ENCODE data around the gene HBS1L.

The HBS1L gene

DNA sequence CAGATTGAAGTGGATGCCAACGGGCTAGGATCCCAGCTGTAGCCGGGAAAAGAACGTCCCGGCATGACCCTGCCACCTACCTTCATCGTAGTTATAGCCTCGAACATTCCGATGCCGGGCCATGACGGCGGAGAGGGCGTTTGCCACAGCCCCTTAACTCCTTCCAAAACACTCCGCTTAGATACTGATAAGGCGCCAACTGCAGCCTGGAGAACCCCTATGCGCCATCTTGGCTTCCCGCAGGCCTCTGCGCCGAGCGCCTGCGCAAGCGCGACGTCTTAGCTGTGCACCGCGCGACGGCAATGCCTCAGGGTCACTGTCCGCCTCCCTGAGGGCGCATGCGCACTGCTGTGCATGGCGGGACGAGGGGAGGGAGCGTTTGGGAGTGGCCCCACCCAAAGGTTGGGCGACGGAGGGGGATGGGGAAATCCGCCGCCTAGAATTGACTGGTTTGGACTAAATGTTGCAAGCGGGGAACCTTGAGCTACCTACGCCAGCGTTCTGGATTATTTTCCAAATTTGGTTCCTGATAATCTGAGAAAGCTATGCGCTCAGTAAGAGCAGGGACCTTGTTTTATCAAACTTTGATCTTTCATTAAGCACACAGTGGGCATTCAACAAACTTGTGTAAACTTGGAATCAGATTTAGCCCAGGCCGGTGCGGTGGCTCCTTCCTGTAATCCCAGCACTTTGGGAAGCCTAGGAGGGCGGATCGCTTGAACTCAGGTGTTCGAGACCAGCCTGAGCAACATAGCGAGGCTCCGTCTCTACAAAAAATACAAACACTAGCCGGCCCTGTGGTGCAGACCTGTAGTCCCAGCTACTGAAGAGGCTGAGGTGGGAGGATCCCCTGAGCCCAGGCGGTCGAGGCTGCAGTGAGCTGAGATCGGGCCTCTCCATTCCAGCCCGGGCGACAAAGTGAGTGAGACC, at the start of gene HBS1L (continued):
- TF ChIP-seq ZNF621 (tag by site-specific recombination; IDR thresholded peaks at IDR 0.05) = no peak
- no peak for TF ChIP-seq ZNF157 (tag by site-specific recombination; IDR thresholded peaks at IDR 0.05)
- TF ChIP-seq ZNF561 (tag by site-specific recombination; IDR thresholded peaks at IDR 0.05; ENCODE audit: borderline replicate concordance) = peak; percentile 61; the same call in 1 of the 2 replicates
- no peak for TF ChIP-seq GLI2 (tag by site-specific recombination; IDR thresholded peaks at IDR 0.05; ENCODE audit: borderline replicate concordance, low read depth)
- no peak; the same call in 1 of the 2 replicates for TF ChIP-seq GLIS1 (tag by site-specific recombination; IDR thresholded peaks at IDR 0.05)
- 0 out of 2 replicates have a peak, but pooled peaks have one; percentile 20 for TF ChIP-seq ZNF843 (tag by site-specific recombination; IDR thresholded peaks at IDR 0.05)
- TF ChIP-seq SP7 (tag by site-specific recombination; IDR thresholded peaks at IDR 0.05) = peak; percentile 50; the same call in 1 of the 2 replicates
- peak; percentile 17; the same call in 1 of the 2 replicates for TF ChIP-seq ZNF24 (tag by site-specific recombination; IDR thresholded peaks at IDR 0.05)
- TF ChIP-seq KLF9 (tag by site-specific recombination; IDR thresholded peaks at IDR 0.05; ENCODE audit: low read depth) = peak; percentile 42
- TF ChIP-seq, protein P1, sequence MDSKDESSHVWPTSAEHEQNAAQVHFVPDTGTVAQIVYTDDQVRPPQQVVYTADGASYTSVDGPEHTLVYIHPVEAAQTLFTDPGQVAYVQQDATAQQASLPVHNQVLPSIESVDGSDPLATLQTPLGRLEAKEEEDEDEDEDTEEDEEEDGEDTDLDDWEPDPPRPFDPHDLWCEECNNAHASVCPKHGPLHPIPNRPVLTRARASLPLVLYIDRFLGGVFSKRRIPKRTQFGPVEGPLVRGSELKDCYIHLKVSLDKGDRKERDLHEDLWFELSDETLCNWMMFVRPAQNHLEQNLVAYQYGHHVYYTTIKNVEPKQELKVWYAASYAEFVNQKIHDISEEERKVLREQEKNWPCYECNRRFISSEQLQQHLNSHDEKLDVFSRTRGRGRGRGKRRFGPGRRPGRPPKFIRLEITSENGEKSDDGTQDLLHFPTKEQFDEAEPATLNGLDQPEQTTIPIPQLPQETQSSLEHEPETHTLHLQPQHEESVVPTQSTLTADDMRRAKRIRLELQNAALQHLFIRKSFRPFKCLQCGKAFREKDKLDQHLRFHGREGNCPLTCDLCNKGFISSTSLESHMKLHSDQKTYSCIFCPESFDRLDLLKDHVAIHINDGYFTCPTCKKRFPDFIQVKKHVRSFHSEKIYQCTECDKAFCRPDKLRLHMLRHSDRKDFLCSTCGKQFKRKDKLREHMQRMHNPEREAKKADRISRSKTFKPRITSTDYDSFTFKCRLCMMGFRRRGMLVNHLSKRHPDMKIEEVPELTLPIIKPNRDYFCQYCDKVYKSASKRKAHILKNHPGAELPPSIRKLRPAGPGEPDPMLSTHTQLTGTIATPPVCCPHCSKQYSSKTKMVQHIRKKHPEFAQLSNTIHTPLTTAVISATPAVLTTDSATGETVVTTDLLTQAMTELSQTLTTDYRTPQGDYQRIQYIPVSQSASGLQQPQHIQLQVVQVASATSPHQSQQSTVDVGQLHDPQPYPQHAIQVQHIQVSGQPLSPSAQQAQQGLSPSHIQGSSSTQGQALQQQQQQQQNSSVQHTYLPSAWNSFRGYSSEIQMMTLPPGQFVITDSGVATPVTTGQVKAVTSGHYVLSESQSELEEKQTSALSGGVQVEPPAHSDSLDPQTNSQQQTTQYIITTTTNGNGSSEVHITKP (tag by site-specific recombination; IDR thresholded peaks at IDR 0.05) = peak; percentile 95
- TF ChIP-seq ZNF398 (tag by site-specific recombination; IDR thresholded peaks at IDR 0.05) = peak; percentile 66; the same call in 1 of the 2 replicates
- peak; percentile 62; the same call in 1 of the 2 replicates for TF ChIP-seq ZBTB8A (tag by site-specific recombination; IDR thresholded peaks at IDR 0.05)
- TF ChIP-seq ZNF610 (tag by site-specific recombination; IDR thresholded peaks at IDR 0.05; ENCODE audit: borderline replicate concordance) = peak; percentile 18; the same call in 1 of the 2 replicates
- TF ChIP-seq ZBTB44 (tag by site-specific recombination; IDR thresholded peaks at IDR 0.05) = 0 out of 2 replicates have a peak, but pooled peaks have one; percentile 28
- TF ChIP-seq, protein P2, sequence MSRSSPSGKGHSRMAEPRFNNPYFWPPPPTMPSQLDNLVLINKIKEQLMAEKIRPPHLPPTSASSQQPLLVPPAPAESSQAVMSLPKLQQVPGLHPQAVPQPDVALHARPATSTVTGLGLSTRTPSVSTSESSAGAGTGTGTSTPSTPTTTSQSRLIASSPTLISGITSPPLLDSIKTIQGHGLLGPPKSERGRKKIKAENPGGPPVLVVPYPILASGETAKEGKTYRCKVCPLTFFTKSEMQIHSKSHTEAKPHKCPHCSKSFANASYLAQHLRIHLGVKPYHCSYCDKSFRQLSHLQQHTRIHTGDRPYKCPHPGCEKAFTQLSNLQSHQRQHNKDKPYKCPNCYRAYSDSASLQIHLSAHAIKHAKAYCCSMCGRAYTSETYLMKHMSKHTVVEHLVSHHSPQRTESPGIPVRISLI (tag by site-specific recombination; IDR thresholded peaks at IDR 0.05) = peak; percentile 57; the same call in 1 of the 2 replicates
- peak; percentile 80 for TF ChIP-seq YY2 (tag by site-specific recombination; IDR thresholded peaks at IDR 0.05)
- TF ChIP-seq YY1 (tag by site-specific recombination; IDR thresholded peaks at IDR 0.05) = peak; percentile 93
- no peak for TF ChIP-seq ZBTB7A (tag by site-specific recombination; IDR thresholded peaks at IDR 0.05; ENCODE audit: low read depth)
- TF ChIP-seq, protein P3, sequence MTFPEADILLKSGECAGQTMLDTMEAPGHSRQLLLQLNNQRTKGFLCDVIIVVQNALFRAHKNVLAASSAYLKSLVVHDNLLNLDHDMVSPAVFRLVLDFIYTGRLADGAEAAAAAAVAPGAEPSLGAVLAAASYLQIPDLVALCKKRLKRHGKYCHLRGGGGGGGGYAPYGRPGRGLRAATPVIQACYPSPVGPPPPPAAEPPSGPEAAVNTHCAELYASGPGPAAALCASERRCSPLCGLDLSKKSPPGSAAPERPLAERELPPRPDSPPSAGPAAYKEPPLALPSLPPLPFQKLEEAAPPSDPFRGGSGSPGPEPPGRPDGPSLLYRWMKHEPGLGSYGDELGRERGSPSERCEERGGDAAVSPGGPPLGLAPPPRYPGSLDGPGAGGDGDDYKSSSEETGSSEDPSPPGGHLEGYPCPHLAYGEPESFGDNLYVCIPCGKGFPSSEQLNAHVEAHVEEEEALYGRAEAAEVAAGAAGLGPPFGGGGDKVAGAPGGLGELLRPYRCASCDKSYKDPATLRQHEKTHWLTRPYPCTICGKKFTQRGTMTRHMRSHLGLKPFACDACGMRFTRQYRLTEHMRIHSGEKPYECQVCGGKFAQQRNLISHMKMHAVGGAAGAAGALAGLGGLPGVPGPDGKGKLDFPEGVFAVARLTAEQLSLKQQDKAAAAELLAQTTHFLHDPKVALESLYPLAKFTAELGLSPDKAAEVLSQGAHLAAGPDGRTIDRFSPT (tag by site-specific recombination; IDR thresholded peaks at IDR 0.05) = no peak
- peak; percentile 75; the same call in 1 of the 2 replicates for TF ChIP-seq GLIS2 (tag by site-specific recombination; IDR thresholded peaks at IDR 0.05)
- no peak for TF ChIP-seq ZNF777 (tag by site-specific recombination; IDR thresholded peaks at IDR 0.05; ENCODE audit: borderline replicate concordance)
- no peak for TF ChIP-seq ZSCAN16 (tag by site-specific recombination; IDR thresholded peaks at IDR 0.05)
- TF ChIP-seq ZNF629 (tag by site-specific recombination; IDR thresholded peaks at IDR 0.05) = 0 out of 2 replicates have a peak, but pooled peaks have one; percentile 44
- TF ChIP-seq KLF8 (tag by site-specific recombination; IDR thresholded peaks at IDR 0.05) = peak; percentile 88
- TF ChIP-seq PRDM1 (tag by site-specific recombination; IDR thresholded peaks at IDR 0.05) = no peak
- TF ChIP-seq, protein P4, sequence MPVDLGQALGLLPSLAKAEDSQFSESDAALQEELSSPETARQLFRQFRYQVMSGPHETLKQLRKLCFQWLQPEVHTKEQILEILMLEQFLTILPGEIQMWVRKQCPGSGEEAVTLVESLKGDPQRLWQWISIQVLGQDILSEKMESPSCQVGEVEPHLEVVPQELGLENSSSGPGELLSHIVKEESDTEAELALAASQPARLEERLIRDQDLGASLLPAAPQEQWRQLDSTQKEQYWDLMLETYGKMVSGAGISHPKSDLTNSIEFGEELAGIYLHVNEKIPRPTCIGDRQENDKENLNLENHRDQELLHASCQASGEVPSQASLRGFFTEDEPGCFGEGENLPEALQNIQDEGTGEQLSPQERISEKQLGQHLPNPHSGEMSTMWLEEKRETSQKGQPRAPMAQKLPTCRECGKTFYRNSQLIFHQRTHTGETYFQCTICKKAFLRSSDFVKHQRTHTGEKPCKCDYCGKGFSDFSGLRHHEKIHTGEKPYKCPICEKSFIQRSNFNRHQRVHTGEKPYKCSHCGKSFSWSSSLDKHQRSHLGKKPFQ (tag by site-specific recombination; IDR thresholded peaks at IDR 0.05) = no peak
